Adrenal gland (tissue), 5 donors: ENCODE measurements around the gene SPON2.

Experiments used
- CTCF ChIP-seq, 6 experiments: fragments of 450-650 bp in 4 of 6; fragments of 200-600 bp in 2 of 6; sonication (generic) in 1 of 6; IDR thresholded peaks; 1 replicate in 5 of 6; 2 replicates in 1 of 6; pipeline versions ENCODE4 v1.5.1 to v1.8.0; 2016 to 2021; ENCODE audit warnings: antibody characterized with exemption in 6 of 6, mild to moderate bottlenecking in 2 of 6, moderate library complexity in 1 of 6
- POLR2A ChIP-seq, 2 donors: fragments of 450-650 bp; IDR thresholded peaks; one replicate each; pipeline ENCODE4 v1.6.1; 2017; ENCODE audit warnings: antibody characterized with exemption in 2 of 2, mild to moderate bottlenecking in 2 of 2, moderate library complexity in 1 of 2
- donor health status: DM: no; HTN: no; CAD: no.

DNA sequence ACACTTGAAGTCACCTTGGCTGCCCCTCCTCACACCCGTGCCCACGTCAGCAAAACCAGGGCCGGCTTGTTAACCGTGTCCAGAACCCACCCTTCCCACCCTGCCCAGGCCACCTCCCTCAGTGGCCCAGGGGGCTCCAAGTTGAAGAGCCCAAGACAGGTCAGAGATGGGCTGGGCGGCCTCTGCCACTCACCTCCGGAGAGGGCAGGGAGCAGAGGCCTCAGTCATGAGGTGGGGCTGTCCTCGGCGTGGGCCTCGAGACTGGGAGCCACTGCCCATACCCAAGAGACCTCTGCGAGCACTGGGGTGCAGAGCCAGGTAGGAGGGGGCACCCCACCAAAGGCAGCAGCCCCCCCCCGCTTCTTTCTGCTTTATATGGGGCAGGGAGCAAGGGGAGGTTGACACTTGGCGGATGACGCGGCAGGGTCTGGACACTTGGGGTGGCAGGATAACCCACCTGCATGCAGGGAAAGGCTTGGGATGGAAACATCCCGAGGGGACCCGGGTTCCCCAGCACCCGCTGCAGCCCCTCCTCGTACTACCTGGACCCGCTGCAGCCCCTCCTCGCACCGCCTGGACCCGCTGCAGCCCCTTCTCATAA lies 38.0 kb upstream of the SPON2 start:
- no peak for TF ChIP-seq CTCF (IDR thresholded peaks at IDR 0.05)
- TF ChIP-seq POLR2A (IDR thresholded peaks at IDR 0.05), result no peak
